Prostate gland (tissue), 2 donors: ENCODE measurements around the gene INHBC.

ENCODE experiments used
- CTCF ChIP-seq, 4 experiments: fragments of 200-600 bp in 2 of 4; fragments of 450-650 bp in 2 of 4; sonication (generic) in 2 of 4; IDR thresholded peaks; 1 replicate in 3 of 4; 2 replicates in 1 of 4; pipeline ENCODE4 v1.5.1; 2016 to 2019; ENCODE audit warnings: antibody characterized with exemption in 4 of 4, mild to moderate bottlenecking in 2 of 4, moderate library complexity in 2 of 4
- POLR2A ChIP-seq: fragments of 450-650 bp; IDR thresholded peaks from one replicate; pipeline ENCODE4 v1.6.1; 2016; ENCODE audit warnings: antibody characterized with exemption, mild to moderate bottlenecking
- POLR2AphosphoS5 ChIP-seq: sonication (generic); formaldehyde crosslinking; IDR thresholded peaks from one replicate; pipeline ENCODE4 v1.6.1; 2017; ENCODE audit warnings: antibody characterized with exemption

GRCh38 chr12:57415088-57415487, 19.5 kb upstream of the INHBC start:
- TF ChIP-seq CTCF (IDR thresholded peaks at IDR 0.05), result no peak
- no peak for TF ChIP-seq POLR2A
- TF ChIP-seq POLR2AphosphoS5, result no peak
